Gastrocnemius medialis (tissue), 4 donors: ENCODE results near the gene ZNG1A. TPM values are rescaled to one million over a fixed set of nuclear protein-coding genes. Genes with fewer than 3 reads are reported as not detected.

Experiments used
- total RNA-seq, 4 donors: library from RNA; depleted of rRNA; stranded (reverse); fragments of >200 nt; gene quantifications; one replicate each; pipeline versions ENCODE4 v1.1.0 to v1.2.3, GENCODE V29; 2016

The ZNG1A gene
- total RNA-seq, 4 donors from 2014 or later, result 8.6 to 28.2 (median 20.8) TPM

Other genes starting within 250 kb of the ZNG1A start
- 1 to 10 TPM; 3.4 to 5.1 (median 4.1) TPM for gene WASHC1, start 149.6 kb downstream of the ZNG1A start, total RNA-seq
- gene FOXD4, start 60.6 kb downstream of the ZNG1A start, total RNA-seq, result 1 to 10 TPM in 1 of 4 donors, under 1 TPM in 2, not detected in 1; 0.15 to 1.1 (median 0.16) TPM
- gene DOCK8, start 35.8 kb upstream of the ZNG1A start, total RNA-seq, result 1 to 10 TPM in 3 of 4 donors, under 1 TPM in 1; 0.80 to 2.8 (median 2.0) TPM